G401 (cell line): ENCODE data around the gene GPAT2. TPM values are rescaled to one million over a fixed set of nuclear protein-coding genes. Genes with fewer than 3 reads are reported as not detected.
"Not testable (repeated sequence)": the region's sequence is repeated elsewhere in the genome, so short reads cannot be mapped to it uniquely, and the experiment has no call there.

Experiments used
- DNase-seq: peaks from one replicate; pipeline ENCODE4 v3.0.0-alpha.2; 2015; ENCODE audit warnings: low spot score
- in situ Hi-C: cut with HindIII; loops from 2 replicates; pipeline ENCODE4 v1.10.0; 2016; ENCODE audit warnings: low sequenced_read_pairs, mixed read lengths
- total RNA-seq: library from RNA; depleted of rRNA; stranded (reverse); fragments of >200 nt; shearing (Covaris generic); gene quantifications from 2 replicates; pipeline ENCODE4 v1.2.3, GENCODE V29; 2014; rRNA removed

Gene GPAT2
- total RNA-seq, 1 experiment from 2014 or later, result not detected

- in situ Hi-C loops, result not testable (repeated sequence)
- peak; percentile 61 for DNase-seq
Observed at GRCh38 chr2:95992520-95993272, 42.0 kb downstream of the GPAT2 start.

- in situ Hi-C loops, DNase-seq: not testable (repeated sequence)
Observed at GRCh38 chr2:95992102-95992501, 42.6 kb downstream of the GPAT2 start.

- peak; percentile 52 for DNase-seq
- in situ Hi-C loops, result not testable (repeated sequence)
Observed at GRCh38 chr2:95991351-95992094, 43.2 kb downstream of the GPAT2 start, which contains the start of gene ANKRD36C. ANKRD36C (minus strand) TSS chr2:95991824; CDS start chr2:95991708, 116 bp downstream.

GRCh38 chr2:95990884-95991283 is 43.8 kb downstream of the GPAT2 start:
- DNase-seq, in situ Hi-C loops: not testable (repeated sequence)

Other genes starting within 250 kb of the GPAT2 start
- gene ANKRD36C, start 43.1 kb downstream of the GPAT2 start, total RNA-seq, result 6.6 and 15.6 TPM in 2 replicates
- 0.37 TPM in 1 of 2 replicates, not detected in the other for gene ADRA2B, start 81.7 kb upstream of the GPAT2 start, total RNA-seq
- 2.6 TPM in 1 of 2 replicates, not detected in the other for gene ASTL, start 103.6 kb upstream of the GPAT2 start, total RNA-seq
- gene DUSP2, start 110.5 kb upstream of the GPAT2 start, total RNA-seq, result 37.2 and 44.4 TPM in 2 replicates
- gene STARD7, start 173.9 kb upstream of the GPAT2 start, total RNA-seq, result 117 and 144 TPM in 2 replicates
- gene TMEM127, start 231.1 kb upstream of the GPAT2 start, total RNA-seq, result 6.9 and 8.1 TPM in 2 replicates
- gene CIAO1, start 231.3 kb upstream of the GPAT2 start, total RNA-seq, result 120 and 126 TPM in 2 replicates